ENCODE results near the gene ZNF365. TPM values are rescaled to one million over a fixed set of nuclear protein-coding genes. Genes with fewer than 3 reads are reported as not detected.
A peak's percentile ranks its signal among the peaks of the same experiment; 100 is the strongest.
"Not testable (repeated sequence)": the region's sequence is repeated elsewhere in the genome, so short reads cannot be mapped to it uniquely, and the experiment has no call there.

Gene ZNF365
- total RNA-seq, 1 donor = 8.2 TPM

DNA sequence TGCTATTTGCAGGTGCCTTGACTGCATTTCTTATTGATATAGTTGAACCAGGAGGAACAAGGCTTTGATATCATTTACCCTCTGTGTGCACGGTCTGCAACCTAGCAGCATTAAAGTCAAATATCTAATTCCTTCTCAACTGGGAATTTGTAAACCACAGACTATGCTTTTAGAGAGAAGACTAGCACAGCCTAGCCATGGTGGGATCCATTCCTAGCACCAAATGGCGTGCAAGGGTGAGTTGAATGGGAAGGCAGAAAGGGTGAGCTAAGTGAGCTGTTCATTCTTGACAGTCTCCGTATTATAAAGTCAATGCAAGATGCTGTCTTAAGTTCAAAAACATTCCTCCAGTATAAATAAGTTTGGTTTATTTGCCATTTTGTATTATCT lies 2.9 kb downstream of the ZNF365 start:
- TF ChIP-seq, protein P1, sequence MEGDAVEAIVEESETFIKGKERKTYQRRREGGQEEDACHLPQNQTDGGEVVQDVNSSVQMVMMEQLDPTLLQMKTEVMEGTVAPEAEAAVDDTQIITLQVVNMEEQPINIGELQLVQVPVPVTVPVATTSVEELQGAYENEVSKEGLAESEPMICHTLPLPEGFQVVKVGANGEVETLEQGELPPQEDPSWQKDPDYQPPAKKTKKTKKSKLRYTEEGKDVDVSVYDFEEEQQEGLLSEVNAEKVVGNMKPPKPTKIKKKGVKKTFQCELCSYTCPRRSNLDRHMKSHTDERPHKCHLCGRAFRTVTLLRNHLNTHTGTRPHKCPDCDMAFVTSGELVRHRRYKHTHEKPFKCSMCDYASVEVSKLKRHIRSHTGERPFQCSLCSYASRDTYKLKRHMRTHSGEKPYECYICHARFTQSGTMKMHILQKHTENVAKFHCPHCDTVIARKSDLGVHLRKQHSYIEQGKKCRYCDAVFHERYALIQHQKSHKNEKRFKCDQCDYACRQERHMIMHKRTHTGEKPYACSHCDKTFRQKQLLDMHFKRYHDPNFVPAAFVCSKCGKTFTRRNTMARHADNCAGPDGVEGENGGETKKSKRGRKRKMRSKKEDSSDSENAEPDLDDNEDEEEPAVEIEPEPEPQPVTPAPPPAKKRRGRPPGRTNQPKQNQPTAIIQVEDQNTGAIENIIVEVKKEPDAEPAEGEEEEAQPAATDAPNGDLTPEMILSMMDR (IDR thresholded peaks at IDR 0.05; ENCODE audit: insufficient read depth, low read depth, low read length) = no peak
- H3K4me3 ChIP-seq (ENCODE audit: low read depth, low read length) = no peak overlapping the region
- DNase-seq (ENCODE audit: low read depth) = no peak

DNA sequence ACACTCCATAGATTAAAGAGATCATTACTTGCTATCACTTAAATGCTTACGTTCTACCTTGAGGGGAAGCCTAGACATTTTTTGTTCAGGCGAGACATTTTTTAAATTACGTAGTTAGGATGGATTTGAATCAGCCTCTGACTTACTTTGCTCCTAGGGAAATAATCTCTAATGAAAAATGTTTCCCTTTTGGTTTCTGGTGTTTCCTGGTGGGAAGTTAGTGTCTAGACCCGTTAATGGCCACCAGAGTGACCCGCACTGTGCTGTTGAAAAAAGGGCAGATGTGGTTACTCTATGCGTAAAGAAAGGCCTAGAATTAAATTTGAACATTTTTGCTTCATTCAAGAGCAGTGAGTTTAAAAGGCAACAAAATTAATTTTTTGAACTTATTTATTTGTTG lies 3.8 kb downstream of the ZNF365 start:
- no peak for DNase-seq (ENCODE audit: low read depth)
- TF ChIP-seq, protein P1 (IDR thresholded peaks at IDR 0.05; ENCODE audit: insufficient read depth, low read depth, low read length) = no peak
- no peak overlapping the region for H3K4me3 ChIP-seq (ENCODE audit: low read depth, low read length)

DNA sequence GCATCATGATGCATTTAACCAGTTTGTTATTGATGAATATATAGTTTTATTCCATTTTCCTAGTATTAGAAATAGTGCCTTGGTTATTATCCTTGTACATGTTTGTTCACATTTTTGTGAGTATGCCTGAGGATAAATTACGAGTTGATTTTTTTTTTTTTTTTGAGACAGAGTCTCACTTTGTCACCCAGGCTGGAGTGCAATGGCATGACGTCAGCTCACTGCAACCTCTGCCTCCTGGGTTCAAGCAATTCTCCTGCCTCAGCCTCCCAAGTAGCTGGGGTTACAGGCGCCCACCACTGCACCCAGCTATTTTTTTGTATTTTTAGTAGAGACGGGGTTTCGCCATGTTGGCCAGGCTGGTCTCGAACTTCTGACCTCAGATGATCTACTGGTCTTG lies 4.7 kb downstream of the ZNF365 start:
- not testable (repeated sequence) for DNase-seq (ENCODE audit: low read depth); H3K4me3 ChIP-seq (ENCODE audit: low read depth, low read length)

DNA sequence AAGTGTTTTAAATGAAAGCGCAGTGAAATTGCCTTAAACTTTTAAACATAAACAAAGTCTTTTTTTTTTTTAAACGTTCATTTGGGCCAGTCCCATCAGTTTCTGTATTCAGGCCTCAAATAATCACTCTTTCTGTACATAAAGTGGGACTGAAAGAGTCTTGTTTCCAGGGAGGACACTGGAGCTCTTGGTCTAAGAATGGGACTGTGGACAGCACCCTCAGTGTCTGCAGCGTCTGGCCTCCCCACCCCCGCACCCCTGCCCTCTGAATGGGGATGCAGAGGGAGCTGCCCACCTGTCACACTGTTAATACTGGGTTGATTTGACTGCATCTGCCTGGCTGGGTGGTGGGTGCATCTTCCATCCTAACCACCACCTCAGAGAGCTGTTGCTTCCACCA lies 5.2 kb downstream of the ZNF365 start:
- no peak overlapping the region for H3K4me3 ChIP-seq (ENCODE audit: low read depth, low read length)
- no peak for DNase-seq (ENCODE audit: low read depth)
- TF ChIP-seq, protein P1 (IDR thresholded peaks at IDR 0.05; ENCODE audit: insufficient read depth, low read depth, low read length) = no peak

DNA sequence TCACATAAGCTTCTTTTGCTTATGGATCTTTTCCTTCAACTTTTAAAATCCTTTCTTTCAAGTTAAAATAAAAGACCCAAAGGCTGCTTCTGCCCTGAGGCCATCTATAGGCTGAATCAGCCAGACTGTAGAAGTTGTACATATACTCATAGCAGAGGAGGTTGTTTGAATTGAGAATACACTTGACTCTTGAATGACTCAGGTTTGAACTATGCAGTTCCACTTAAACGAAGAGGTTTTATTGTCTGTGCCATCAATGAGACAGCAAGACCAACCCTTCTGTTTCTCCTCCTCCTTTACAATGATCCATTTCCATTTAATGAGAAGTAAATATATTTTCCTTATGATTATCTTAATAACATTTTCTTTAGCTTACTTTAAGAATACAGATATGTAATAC lies 5.8 kb downstream of the ZNF365 start:
- TF ChIP-seq, protein P1 (IDR thresholded peaks at IDR 0.05; ENCODE audit: insufficient read depth, low read depth, low read length) = no peak
- no peak overlapping the region for H3K4me3 ChIP-seq (ENCODE audit: low read depth, low read length)
- peak; percentile 76 for DNase-seq (ENCODE audit: low read depth)

DNA sequence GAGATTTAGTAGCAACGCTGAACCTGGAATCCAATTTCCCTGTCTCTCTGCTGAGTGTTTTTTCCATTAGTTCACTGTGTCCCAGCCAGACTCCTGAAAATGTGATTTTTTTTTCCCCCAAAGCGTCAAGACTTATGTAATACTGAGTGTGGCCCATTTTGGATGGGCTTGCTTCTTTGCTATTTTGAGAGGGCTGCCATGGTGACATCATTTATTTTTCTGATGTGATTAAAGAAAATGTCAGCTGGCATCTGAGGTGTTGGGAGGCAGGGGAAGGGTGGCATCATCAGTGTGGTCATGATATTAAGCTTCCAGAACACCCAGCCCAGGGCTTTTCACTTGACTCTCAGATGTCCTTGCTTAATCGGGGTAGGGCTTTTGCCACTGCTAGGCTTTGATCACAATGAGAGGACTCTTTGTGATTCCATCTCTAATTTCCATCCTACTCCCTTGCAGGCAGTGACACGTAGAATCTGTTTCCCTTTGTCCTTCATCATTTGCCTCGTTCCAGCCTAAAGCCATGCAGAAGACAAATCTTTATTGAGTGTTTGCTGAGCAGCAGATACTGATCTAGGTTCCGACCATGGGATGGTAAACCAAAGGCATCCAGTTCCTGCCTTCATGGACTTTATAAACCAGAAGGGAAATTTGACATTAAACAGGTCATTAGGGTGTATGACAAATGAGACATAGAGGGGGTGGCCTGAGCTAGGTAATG lies 7.4 kb downstream of the ZNF365 start:
- H3K4me3 ChIP-seq (ENCODE audit: low read depth, low read length) = no peak overlapping the region
- TF ChIP-seq, protein P1 (IDR thresholded peaks at IDR 0.05; ENCODE audit: insufficient read depth, low read depth, low read length) = no peak
- no peak for DNase-seq (ENCODE audit: low read depth)

DNA sequence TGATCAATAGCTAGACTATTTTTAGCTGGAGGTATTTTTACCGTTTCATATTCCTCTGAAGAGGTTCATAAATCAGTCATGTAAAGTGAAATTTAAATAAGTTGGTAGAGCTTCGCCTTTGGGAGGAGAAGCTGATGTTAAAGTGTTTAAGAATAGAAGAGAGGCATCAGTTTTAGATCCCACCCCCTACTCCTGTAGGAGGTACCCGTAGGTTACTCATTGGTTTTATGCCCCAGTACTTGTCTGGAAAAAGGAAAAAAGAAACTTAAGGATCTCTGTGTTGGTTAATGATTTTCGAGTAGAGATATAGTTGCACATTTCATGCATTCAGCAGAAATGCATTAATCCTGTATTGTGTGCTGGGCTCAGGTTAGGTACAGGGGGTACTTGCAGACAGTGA lies 8.7 kb downstream of the ZNF365 start:
- no peak overlapping the region for H3K4me3 ChIP-seq (ENCODE audit: low read depth, low read length)
- no peak for DNase-seq (ENCODE audit: low read depth)
- TF ChIP-seq, protein P1 (IDR thresholded peaks at IDR 0.05; ENCODE audit: insufficient read depth, low read depth, low read length) = no peak
